KMS-11 (cell line): Measurements from ENCODE around the gene FGD6.
A peak's percentile ranks its signal among the peaks of the same experiment; 100 is the strongest.

ENCODE experiments used
- H2AFZ ChIP-seq: fragments of 200-600 bp; sonication (generic); 2 replicates; pipeline ENCODE4 v1.6.1; 2016; ENCODE audit warnings: antibody characterized with exemption, mixed run types, low read depth
- H3K27ac ChIP-seq: fragments of 200-600 bp; sonication (generic); 2 replicates; pipeline ENCODE4 v1.6.1; 2016; ENCODE audit warnings: mild to moderate bottlenecking, mixed run types
- H3K27me3 ChIP-seq: fragments of 200-600 bp; sonication (generic); 2 replicates; pipeline ENCODE4 v1.6.1; 2017; ENCODE audit warnings: mild to moderate bottlenecking, low read depth, mixed run types, moderate library complexity; ENCODE audit not compliant: insufficient read depth
- H3K36me3 ChIP-seq: fragments of 200-600 bp; sonication (generic); 2 replicates; pipeline ENCODE4 v1.6.1; 2017; ENCODE audit warnings: mild to moderate bottlenecking, mixed run types; ENCODE audit not compliant: insufficient read depth
- H3K4me1 ChIP-seq: fragments of 200-600 bp; sonication (generic); 2 replicates; pipeline ENCODE4 v1.6.1; 2016; ENCODE audit warnings: mild to moderate bottlenecking, low read depth, mixed run types; ENCODE audit not compliant: poor library complexity, severe bottlenecking
- H3K4me2 ChIP-seq: fragments of 200-600 bp; sonication (generic); 2 replicates; pipeline ENCODE4 v1.7.0; 2016; ENCODE audit warnings: mild to moderate bottlenecking, mixed run types
- H3K4me3 ChIP-seq: fragments of 200-600 bp; sonication (generic); IDR thresholded peaks from 2 replicates; pipeline ENCODE4 v1.6.1; 2017; ENCODE audit warnings: low read depth, low read length, mixed read lengths; ENCODE audit not compliant: insufficient read depth
- H3K79me2 ChIP-seq: fragments of 200-600 bp; sonication (generic); 2 replicates; pipeline ENCODE4 v1.6.1; 2016; ENCODE audit warnings: low read depth, mixed run types; ENCODE audit not compliant: insufficient read depth
- H3K9ac ChIP-seq: fragments of 200-600 bp; sonication (generic); 2 replicates; pipeline ENCODE4 v1.6.1; 2016; ENCODE audit warnings: mild to moderate bottlenecking, mixed run types
- H4K20me1 ChIP-seq: fragments of 200-600 bp; sonication (generic); 2 replicates; pipeline ENCODE4 v1.6.1; 2016; ENCODE audit warnings: mild to moderate bottlenecking, mixed run types; ENCODE audit not compliant: insufficient read depth
- CTCF ChIP-seq: fragments of 200-600 bp; sonication (generic); conservative IDR thresholded peaks from 2 replicates; pipeline ENCODE4 v1.6.1; 2017; ENCODE audit warnings: low read depth, mild to moderate bottlenecking, antibody characterized with exemption, low read length, moderate library complexity, mixed read lengths

The FGD6 gene

GRCh38 chr12:95231190-95231589, 13.9 kb upstream of the FGD6 start:
- no peaks in the 10 kb centered on the region for H4K20me1 ChIP-seq
- no peaks in the 10 kb centered on the region for H3K27me3 ChIP-seq
- H2AFZ ChIP-seq = no peak overlapping the region
- H3K4me2 ChIP-seq = 0 out of 2 replicates have a peak overlapping the region, but pooled peaks have one; percentile 9
- no peak for TF ChIP-seq CTCF
- H3K9ac ChIP-seq = no peak overlapping the region
- no peak overlapping the region for H3K4me3 ChIP-seq
- H3K4me1 ChIP-seq = peaks cover 3% of the 10 kb centered on the region
- H3K27ac ChIP-seq = no peak overlapping the region
- H3K36me3 ChIP-seq = no peaks in the 10 kb centered on the region
- H3K79me2 ChIP-seq = peaks cover 61% of the 10 kb centered on the region

GRCh38 chr12:95230313-95230712, 13.0 kb upstream of the FGD6 start:
- no peak overlapping the region for H3K4me3 ChIP-seq
- TF ChIP-seq CTCF = no peak
- H3K27ac ChIP-seq = no peak overlapping the region
- no peaks in the 10 kb centered on the region for H3K36me3 ChIP-seq
- H3K4me2 ChIP-seq = no peak overlapping the region
- H3K79me2 ChIP-seq = peaks cover 61% of the 10 kb centered on the region
- peaks cover 3% of the 10 kb centered on the region for H3K4me1 ChIP-seq
- no peaks in the 10 kb centered on the region for H3K27me3 ChIP-seq
- H3K9ac ChIP-seq = no peak overlapping the region
- no peak overlapping the region for H2AFZ ChIP-seq
- H4K20me1 ChIP-seq = no peaks in the 10 kb centered on the region

- H3K36me3 ChIP-seq = no peaks in the 10 kb centered on the region
Measured at GRCh38 chr12:95229636-95230035, 12.4 kb upstream of the FGD6 start.

GRCh38 chr12:95228617-95229016, 11.3 kb upstream of the FGD6 start:
- TF ChIP-seq CTCF = no peak
- H3K36me3 ChIP-seq = no peaks in the 10 kb centered on the region
- H4K20me1 ChIP-seq = no peaks in the 10 kb centered on the region
- H3K9ac ChIP-seq = no peak overlapping the region
- H3K4me3 ChIP-seq = no peak overlapping the region
- H3K4me2 ChIP-seq = no peak overlapping the region
- peaks cover 67% of the 10 kb centered on the region for H3K79me2 ChIP-seq
- H3K27ac ChIP-seq = no peak overlapping the region
- no peak overlapping the region for H2AFZ ChIP-seq
- H3K27me3 ChIP-seq = no peaks in the 10 kb centered on the region
- peaks cover 14% of the 10 kb centered on the region for H3K4me1 ChIP-seq

More at GRCh38 chr12:95229636-95230035, 12.4 kb upstream of the FGD6 start:
- Histone ChIP-seq H3K27ac (no peak overlapping the region), H2AFZ (no peak overlapping the region), H3K9ac (no peak overlapping the region), H3K4me3 (no peak overlapping the region), H3K27me3 (no peaks in the 10 kb centered on the region), H4K20me1 (no peaks in the 10 kb centered on the region), H3K4me1 (peaks cover 4% of the 10 kb centered on the region), H3K79me2 (peaks cover 65% of the 10 kb centered on the region), H3K4me2 (no peak overlapping the region)
- TF ChIP-seq CTCF = no peak
